Fibroblast of lung (primary cell): Measurements from ENCODE around the gene MLIP. TPM values are rescaled to one million over a fixed set of nuclear protein-coding genes. Genes with fewer than 3 reads are reported as not detected.
A peak's percentile ranks its signal among the peaks of the same experiment; 100 is the strongest.

Experiments
- DNase-seq, 2 donors: peaks; one replicate each; pipeline versions ENCODE4 v3.0.0 to v3.0.0-alpha.2; 2010; ENCODE audit warnings: low read depth in 2 of 2
- H2AFZ ChIP-seq: 2 replicates; pipeline ENCODE4 v1.5.1; 2012; ENCODE audit warnings: low read length, control low read depth, inconsistent platforms
- H3K27ac ChIP-seq: 2 replicates; pipeline ENCODE4 v1.5.1; 2011; ENCODE audit warnings: low read length, control low read depth; ENCODE audit not compliant: insufficient read depth
- H3K27me3 ChIP-seq: 2 replicates; pipeline ENCODE4 v1.5.1; 2011; ENCODE audit warnings: mild to moderate bottlenecking, low read length; ENCODE audit not compliant: control insufficient read depth, insufficient read depth
- H3K36me3 ChIP-seq: 2 replicates; pipeline ENCODE4 v1.5.1; 2011; ENCODE audit warnings: low read length; ENCODE audit not compliant: control insufficient read depth, insufficient read depth
- H3K4me1 ChIP-seq: 2 replicates; pipeline ENCODE4 v1.5.1; 2011; ENCODE audit warnings: low read length; ENCODE audit not compliant: control insufficient read depth, insufficient read depth; ENCODE audit errors: extremely low read depth
- H3K4me2 ChIP-seq: 2 replicates; pipeline ENCODE4 v1.5.1; 2011; ENCODE audit warnings: low read length, control low read depth; ENCODE audit not compliant: insufficient read depth; ENCODE audit errors: extremely low read depth
- H3K4me3 ChIP-seq, 4 experiments: fragments of 200-600 bp in 1 of 4; sonication (generic) in 1 of 4; replicated peaks in 1 of 4; 2 replicates each; pipeline ENCODE4 v1.5.1; 2011 to 2016; ENCODE audit warnings: low read length in 4 of 4, low read depth in 3 of 4, mild to moderate bottlenecking in 3 of 4, control low read depth in 2 of 4, inconsistent platforms in 1 of 4, mixed read lengths in 1 of 4; ENCODE audit not compliant: insufficient read depth in 1 of 4; ENCODE audit errors: control extremely low read depth in 1 of 4
- H3K79me2 ChIP-seq: 2 replicates; pipeline ENCODE4 v1.5.1; 2012; ENCODE audit warnings: mild to moderate bottlenecking, low read length, inconsistent platforms; ENCODE audit not compliant: control insufficient read depth, insufficient read depth
- H3K9ac ChIP-seq: 2 replicates; pipeline ENCODE4 v1.5.1; 2011; ENCODE audit warnings: mild to moderate bottlenecking, low read length, control low read depth; ENCODE audit not compliant: insufficient read depth
- H3K9me3 ChIP-seq: 2 replicates; pipeline ENCODE4 v1.5.1; 2012; ENCODE audit warnings: low read depth, low read length; ENCODE audit not compliant: control insufficient read depth, insufficient read depth
- H4K20me1 ChIP-seq: 2 replicates; pipeline ENCODE4 v1.5.1; 2011; ENCODE audit warnings: low read length; ENCODE audit not compliant: control insufficient read depth, insufficient read depth; ENCODE audit errors: extremely low read depth
- EZH2 ChIP-seq: IDR thresholded peaks from 2 replicates; pipeline ENCODE4 v1.5.1; 2012; ENCODE audit warnings: low read length, control low read depth, mild to moderate bottlenecking; ENCODE audit errors: missing control alignments
- polyA plus RNA-seq, 2 donors: library from polyadenylated mRNA; depleted of rRNA in 1 of 2; stranded (reverse) in 1 of 2; unstranded in 1 of 2; fragments of >200 nt; gene quantifications; 2 replicates each; pipeline ENCODE4 v1.2.1, GENCODE V29; 2011 to 2012; ENCODE audit warnings: missing spikeins in 1 of 2
- total RNA-seq: library from RNA; depleted of rRNA; stranded (reverse); fragments of >200 nt; gene quantifications from 2 replicates; pipeline ENCODE4 v1.2.1, GENCODE V29; 2014
- TF ChIP-seq, protein P1 (sequence below), 2 donors: IDR thresholded peaks in 1 of 2; conservative IDR thresholded peaks in 1 of 2; 1 replicate in 1 of 2; 2 replicates in 1 of 2; pipeline ENCODE4 v1.5.1; 2011 to 2012; ENCODE audit warnings: low read length in 2 of 2, control low read depth in 1 of 2, inconsistent platforms in 1 of 2, low read depth in 1 of 2, mild to moderate bottlenecking in 1 of 2

MLIP gene
- total and polyA plus RNA-seq, 2 donors (not counting 1 experiment from before 2014, with no cell fraction given), result 0.07 TPM; not detected in 1

DNA sequence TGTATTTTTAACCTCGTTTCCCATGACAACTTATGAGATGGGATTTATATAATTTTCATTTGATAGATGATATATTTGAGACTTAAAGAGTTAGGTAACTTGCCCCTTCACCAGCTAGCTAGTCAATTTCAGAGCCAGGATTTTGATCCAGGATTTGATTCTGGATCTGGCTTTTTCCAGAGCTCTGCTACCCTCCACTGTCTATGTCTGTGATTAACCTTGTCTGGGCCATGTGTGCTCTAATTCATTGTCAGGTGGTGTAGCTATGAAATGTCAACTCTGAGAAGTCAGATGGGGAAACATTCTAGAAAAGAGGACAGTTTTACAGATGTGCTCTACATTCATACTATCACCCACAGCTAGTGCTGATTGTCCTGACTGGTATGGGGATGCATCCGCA, 42.5 kb upstream of the MLIP start:
- H3K9me3 ChIP-seq, result no peaks in the 10 kb centered on the region
- no peak for DNase-seq
- H3K36me3 ChIP-seq, result no peaks in the 10 kb centered on the region
- H3K4me3 ChIP-seq, result no peak overlapping the region
- no peak overlapping the region for H3K4me2 ChIP-seq
- H4K20me1 ChIP-seq, result no peaks in the 10 kb centered on the region
- no peaks in the 10 kb centered on the region for H3K79me2 ChIP-seq
- no peak overlapping the region for H3K27ac ChIP-seq
- H3K27me3 ChIP-seq, result no peaks in the 10 kb centered on the region
- no peaks in the 10 kb centered on the region for H3K4me1 ChIP-seq
- H2AFZ ChIP-seq, result no peak overlapping the region
- TF ChIP-seq, protein P1, sequence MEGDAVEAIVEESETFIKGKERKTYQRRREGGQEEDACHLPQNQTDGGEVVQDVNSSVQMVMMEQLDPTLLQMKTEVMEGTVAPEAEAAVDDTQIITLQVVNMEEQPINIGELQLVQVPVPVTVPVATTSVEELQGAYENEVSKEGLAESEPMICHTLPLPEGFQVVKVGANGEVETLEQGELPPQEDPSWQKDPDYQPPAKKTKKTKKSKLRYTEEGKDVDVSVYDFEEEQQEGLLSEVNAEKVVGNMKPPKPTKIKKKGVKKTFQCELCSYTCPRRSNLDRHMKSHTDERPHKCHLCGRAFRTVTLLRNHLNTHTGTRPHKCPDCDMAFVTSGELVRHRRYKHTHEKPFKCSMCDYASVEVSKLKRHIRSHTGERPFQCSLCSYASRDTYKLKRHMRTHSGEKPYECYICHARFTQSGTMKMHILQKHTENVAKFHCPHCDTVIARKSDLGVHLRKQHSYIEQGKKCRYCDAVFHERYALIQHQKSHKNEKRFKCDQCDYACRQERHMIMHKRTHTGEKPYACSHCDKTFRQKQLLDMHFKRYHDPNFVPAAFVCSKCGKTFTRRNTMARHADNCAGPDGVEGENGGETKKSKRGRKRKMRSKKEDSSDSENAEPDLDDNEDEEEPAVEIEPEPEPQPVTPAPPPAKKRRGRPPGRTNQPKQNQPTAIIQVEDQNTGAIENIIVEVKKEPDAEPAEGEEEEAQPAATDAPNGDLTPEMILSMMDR (conservative IDR thresholded peaks at IDR 0.05 in 1 of 2, IDR thresholded peaks at IDR 0.05 in 1 of 2; ENCODE audit: low read depth in 1 of 2, low read length in 2 of 2), result no peak
- TF ChIP-seq EZH2, result no peak
- H3K9ac ChIP-seq, result no peak overlapping the region

DNA sequence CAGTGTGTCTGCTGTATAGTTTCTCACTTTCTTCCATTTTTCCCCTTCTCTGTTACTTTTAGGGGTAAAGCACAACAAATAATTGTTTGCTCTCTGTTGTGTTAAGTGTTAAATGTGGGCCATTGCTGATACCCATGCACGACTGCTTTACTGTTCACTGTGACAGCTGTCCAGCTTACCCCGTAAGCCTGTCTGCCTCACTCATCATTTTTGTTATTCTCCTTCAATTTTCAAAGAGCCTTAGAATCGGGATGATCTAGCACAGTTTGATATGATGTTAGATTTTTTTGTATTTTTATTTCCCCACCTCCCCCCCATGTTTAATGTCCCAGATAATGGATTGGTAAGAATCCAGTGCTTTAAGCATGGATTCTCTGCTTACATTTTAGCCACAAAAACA, 41.2 kb upstream of the MLIP start:
- DNase-seq, result no peak
- H2AFZ ChIP-seq, result peak overlapping the region; percentile 89
- peak overlapping the region; percentile 20 for H3K27ac ChIP-seq
- no peaks in the 10 kb centered on the region for H3K79me2 ChIP-seq
- no peaks in the 10 kb centered on the region for H3K36me3 ChIP-seq
- H3K9ac ChIP-seq, result peak overlapping the region; percentile 42
- no peaks in the 10 kb centered on the region for H3K9me3 ChIP-seq
- H3K4me2 ChIP-seq, result peak overlapping the region; percentile 88
- no peaks in the 10 kb centered on the region for H4K20me1 ChIP-seq
- TF ChIP-seq EZH2, result no peak
- TF ChIP-seq, protein P1 (conservative IDR thresholded peaks at IDR 0.05 in 1 of 2, IDR thresholded peaks at IDR 0.05 in 1 of 2; ENCODE audit: low read depth in 1 of 2, low read length in 2 of 2), result no peak
- H3K27me3 ChIP-seq, result no peaks in the 10 kb centered on the region
- H3K4me1 ChIP-seq, result no peaks in the 10 kb centered on the region
- peak overlapping the region in 3 of 4 experiments; percentile 14 to 41 (median 26) for H3K4me3 ChIP-seq

DNA sequence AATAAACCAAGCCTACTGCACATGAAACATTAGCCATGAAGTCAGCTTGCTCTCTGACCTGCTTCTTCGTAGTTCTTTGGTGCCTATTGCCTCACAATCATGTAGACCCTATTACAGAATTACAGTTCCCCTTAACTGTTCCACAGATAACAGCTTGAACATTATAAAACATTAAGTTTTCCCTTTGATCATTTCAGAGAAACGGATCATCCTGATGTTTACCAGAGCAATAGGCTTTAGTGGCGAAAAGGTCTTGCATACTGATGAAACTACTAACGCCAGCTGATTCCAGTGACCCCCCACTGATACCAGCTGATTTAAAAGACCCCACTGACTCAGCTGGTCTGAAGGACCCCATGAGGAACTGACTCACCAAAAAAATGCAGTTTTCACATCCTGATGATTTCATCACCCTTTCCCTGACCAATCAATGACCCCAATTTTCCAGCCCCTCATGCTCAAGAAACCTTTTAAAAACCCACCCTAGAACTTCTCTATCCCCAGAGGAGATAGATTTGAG, 39.4 kb upstream of the MLIP start:
- H3K4me1 ChIP-seq, result no peaks in the 10 kb centered on the region
- no peaks in the 10 kb centered on the region for H4K20me1 ChIP-seq
- TF ChIP-seq, protein P1 (conservative IDR thresholded peaks at IDR 0.05 in 1 of 2, IDR thresholded peaks at IDR 0.05 in 1 of 2; ENCODE audit: low read depth in 1 of 2, low read length in 2 of 2), result no peak
- TF ChIP-seq EZH2, result no peak
- no peak overlapping the region for H3K4me3 ChIP-seq
- H3K4me2 ChIP-seq, result no peak overlapping the region
- peak; percentile 29 to 62 for DNase-seq
- H3K79me2 ChIP-seq, result no peaks in the 10 kb centered on the region
- no peaks in the 10 kb centered on the region for H3K36me3 ChIP-seq
- no peaks in the 10 kb centered on the region for H3K9me3 ChIP-seq
- H3K9ac ChIP-seq, result no peak overlapping the region
- no peaks in the 10 kb centered on the region for H3K27me3 ChIP-seq
- H3K27ac ChIP-seq, result no peak overlapping the region
- H2AFZ ChIP-seq, result no peak overlapping the region
